Measurements from ENCODE around the gene PIP5KL1.
A peak's percentile ranks its signal among the peaks of the same experiment; 100 is the strongest.

PIP5KL1 gene

GRCh38 chr9:127953768-127954505 is 23.4 kb upstream of the PIP5KL1 start:
- DNase-seq (ENCODE audit: low read depth, low spot score): no peak
- H3K27ac ChIP-seq: no peak overlapping the region

- H3K27ac ChIP-seq: no peak overlapping the region
- DNase-seq (ENCODE audit: low read depth, low spot score): no peak
Observed at GRCh38 chr9:127953154-127953553, 22.6 kb upstream of the PIP5KL1 start.

- no peak for DNase-seq (ENCODE audit: low read depth, low spot score)
- no peak overlapping the region for H3K27ac ChIP-seq
Observed at GRCh38 chr9:127950513-127951289, 20.1 kb upstream of the PIP5KL1 start.

- no peak overlapping the region for H3K27ac ChIP-seq
- no peak for DNase-seq (ENCODE audit: low read depth, low spot score)
Observed at GRCh38 chr9:127949827-127950512, 19.4 kb upstream of the PIP5KL1 start.

- DNase-seq (ENCODE audit: low read depth, low spot score): no peak
- H3K27ac ChIP-seq: no peak overlapping the region
Observed at GRCh38 chr9:127947841-127948710, 17.5 kb upstream of the PIP5KL1 start.

- no peak for DNase-seq (ENCODE audit: low read depth, low spot score)
- H3K27ac ChIP-seq: no peak overlapping the region
Observed at GRCh38 chr9:127946728-127947127, 16.2 kb upstream of the PIP5KL1 start.

GRCh38 chr9:127945942-127946341 is 15.4 kb upstream of the PIP5KL1 start:
- DNase-seq (ENCODE audit: low read depth, low spot score): no peak
- no peak overlapping the region for H3K27ac ChIP-seq

- H3K27ac ChIP-seq: no peak overlapping the region
- no peak for DNase-seq (ENCODE audit: low read depth, low spot score)
Observed at GRCh38 chr9:127945338-127945737, 14.8 kb upstream of the PIP5KL1 start.

- H3K27ac ChIP-seq: no peak overlapping the region
- no peak for DNase-seq (ENCODE audit: low read depth, low spot score)
Observed at GRCh38 chr9:127944586-127945218, 14.1 kb upstream of the PIP5KL1 start.

- no peak overlapping the region for H3K27ac ChIP-seq
- DNase-seq (ENCODE audit: low read depth, low spot score): no peak
Observed at GRCh38 chr9:127943731-127944144, 13.2 kb upstream of the PIP5KL1 start.

GRCh38 chr9:127943011-127943662 is 12.6 kb upstream of the PIP5KL1 start:
- no peak overlapping the region for H3K27ac ChIP-seq
- DNase-seq (ENCODE audit: low read depth, low spot score): no peak

GRCh38 chr9:127942216-127943010 is 11.8 kb upstream of the PIP5KL1 start:
- no peak overlapping the region for H3K27ac ChIP-seq
- no peak for DNase-seq (ENCODE audit: low read depth, low spot score)

GRCh38 chr9:127941961-127942215 is 11.3 kb upstream of the PIP5KL1 start:
- no peak overlapping the region for H3K27ac ChIP-seq
- DNase-seq (ENCODE audit: low read depth, low spot score): no peak

- DNase-seq (ENCODE audit: low read depth, low spot score): no peak
- no peak overlapping the region for H3K27ac ChIP-seq
Observed at GRCh38 chr9:127941062-127941960, 10.7 kb upstream of the PIP5KL1 start.

- DNase-seq (ENCODE audit: low read depth, low spot score): no peak
- no peak overlapping the region for H3K27ac ChIP-seq
Observed at GRCh38 chr9:127940593-127940992, 10.0 kb upstream of the PIP5KL1 start.

GRCh38 chr9:127938298-127938690 is 7.7 kb upstream of the PIP5KL1 start:
- peak overlapping the region; percentile 33 for H3K27ac ChIP-seq
- DNase-seq (ENCODE audit: low read depth, low spot score): no peak

GRCh38 chr9:127937388-127938297 is 7.1 kb upstream of the PIP5KL1 start, which contains the start of gene DPM2:
DPM2 (minus strand) TSS chr9:127937854; CDS start chr9:127937820, 34 bp downstream.
- peak within 1 kb of the TSS; percentile 33 for H3K27ac ChIP-seq
- no peak for DNase-seq (ENCODE audit: low read depth, low spot score)

All from epithelial cell of prostate (primary cell).